Mesendoderm (in vitro differentiated cells): ENCODE measurements around the gene CELSR2.

Experiments used
- DNase-seq: peaks from one replicate; pipeline ENCODE4 v3.0.0; 2013
- H2AK5ac ChIP-seq: 2 replicates; pipeline ENCODE4 v1.6.1; 2013; ENCODE audit warnings: low read length, inconsistent platforms
- H2BK120ac ChIP-seq: 2 replicates; pipeline ENCODE4 v1.6.1; 2013; ENCODE audit warnings: low read depth, mild to moderate bottlenecking, low read length, moderate library complexity, mixed read lengths
- H2BK15ac ChIP-seq: replicated peaks from 2 replicates; pipeline ENCODE4 v1.6.1; 2013; ENCODE audit warnings: low read depth, mild to moderate bottlenecking, moderate library complexity
- H2BK5ac ChIP-seq: 2 replicates; pipeline ENCODE4 v1.6.1; 2013; ENCODE audit warnings: low read length, inconsistent platforms
- H3K18ac ChIP-seq: 2 replicates; pipeline ENCODE4 v1.6.1; 2013; ENCODE audit warnings: mild to moderate bottlenecking, low read length, mixed read lengths
- H3K23ac ChIP-seq: one replicate; pipeline ENCODE4 v1.6.1; 2013; ENCODE audit warnings: low read length
- H3K27ac ChIP-seq: 2 replicates; pipeline ENCODE4 v1.5.1; 2013; ENCODE audit warnings: low read depth, mild to moderate bottlenecking, inconsistent platforms, low read length, moderate library complexity
- H3K27me3 ChIP-seq: 2 replicates; pipeline ENCODE4 v1.6.1; 2013; ENCODE audit warnings: low read length, control low read depth, mild to moderate bottlenecking, inconsistent platforms; ENCODE audit not compliant: insufficient read depth, poor library complexity
- H3K36me3 ChIP-seq: 2 replicates; pipeline ENCODE4 v1.6.1; 2013; ENCODE audit warnings: low read length, inconsistent platforms; ENCODE audit not compliant: control insufficient read depth, insufficient read depth
- H3K4ac ChIP-seq: one replicate; pipeline ENCODE4 v1.6.1; 2013; ENCODE audit warnings: low read depth, mild to moderate bottlenecking, low read length, moderate library complexity
- H3K4me1 ChIP-seq: 2 replicates; pipeline ENCODE4 v1.6.1; 2013; ENCODE audit warnings: low read depth, low read length, inconsistent platforms; ENCODE audit not compliant: control insufficient read depth
- H3K4me2 ChIP-seq: 2 replicates; pipeline ENCODE4 v1.6.1; 2013; ENCODE audit warnings: low read length
- H3K4me3 ChIP-seq: 2 replicates; pipeline ENCODE4 v1.5.1; 2013; ENCODE audit warnings: mild to moderate bottlenecking, low read length
- H3K56ac ChIP-seq: one replicate; pipeline ENCODE4 v1.6.1; 2013; ENCODE audit warnings: low read length
- H3K79me1 ChIP-seq: 2 replicates; pipeline ENCODE4 v1.6.1; 2013; ENCODE audit warnings: low read length, inconsistent platforms
- H3K79me2 ChIP-seq: 2 replicates; pipeline ENCODE4 v1.6.1; 2013; ENCODE audit warnings: mild to moderate bottlenecking, low read length; ENCODE audit not compliant: control insufficient read depth, insufficient read depth
- H3K9ac ChIP-seq: 2 replicates; pipeline ENCODE4 v1.6.1; 2013; ENCODE audit warnings: low read length, inconsistent platforms
- H4K5ac ChIP-seq: one replicate; pipeline ENCODE4 v1.6.1; 2013; ENCODE audit warnings: low read length
- H4K8ac ChIP-seq: one replicate; pipeline ENCODE4 v1.6.1; 2013; ENCODE audit warnings: low read depth, mild to moderate bottlenecking, control low read depth, low read length, moderate library complexity
- WGBS: extraction: QIAGEN DNeasy Blood & Tissue Kit; methylation state at CpG from one replicate; pipeline ENCODE4 v1.1.7; 2013; ENCODE audit warnings: low lambda C conversion rate, missing lambda C conversion rate; ENCODE audit not compliant: insufficient coverage; ENCODE audit errors: extremely low coverage; 5-methylcytosine and 5-hydroxymethylcytosine counted together

Gene CELSR2

DNA sequence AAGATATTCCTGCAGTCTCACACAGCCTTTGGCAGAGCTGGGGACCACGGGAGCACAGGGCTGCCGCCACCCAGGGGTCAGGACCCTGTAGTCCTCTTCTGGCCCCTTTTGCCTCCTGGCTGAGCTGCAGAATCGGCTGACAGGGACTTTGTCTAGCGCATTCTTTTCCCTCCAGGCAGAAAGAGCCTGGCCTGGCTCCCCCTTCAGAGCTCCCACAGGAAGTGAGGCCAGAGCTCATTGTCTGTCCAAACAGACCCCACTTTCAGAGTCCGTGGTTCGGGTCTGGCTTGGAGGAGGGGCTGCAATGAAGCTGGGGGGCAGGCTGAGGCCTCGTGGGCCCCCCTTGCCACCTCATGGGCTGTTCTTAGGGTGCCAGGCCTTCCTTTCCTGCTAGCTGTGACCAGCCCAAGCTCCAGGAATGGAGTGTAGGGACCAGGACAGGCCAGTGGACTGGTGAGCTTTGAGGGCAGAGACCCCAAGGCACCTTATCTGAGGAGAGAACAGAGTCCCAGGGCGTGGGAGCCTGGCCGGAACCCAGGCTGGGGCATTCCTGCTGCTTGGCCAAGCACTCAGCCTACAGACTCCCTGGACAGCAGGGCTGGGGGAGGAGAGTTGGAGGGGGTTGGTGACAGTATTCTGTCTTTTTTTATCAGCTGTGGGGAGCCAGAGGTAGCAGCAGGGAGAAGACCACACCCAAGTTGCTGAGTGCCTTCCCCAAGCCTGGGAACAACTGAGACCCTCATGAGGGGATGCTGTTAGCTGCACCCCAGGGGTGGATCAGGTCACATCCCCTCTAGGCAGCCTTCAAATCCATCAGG is 4.7 kb downstream of the CELSR2 start:
- Histone ChIP-seq H2AK5ac (peak overlapping the region; percentile 56), H2BK120ac (peak overlapping the region; percentile 30), H4K5ac (no peak overlapping the region), H2BK5ac (peak overlapping the region; percentile 43), H3K79me2 (no peaks in the 10 kb centered on the region), H3K4ac (peak overlapping the region; percentile 83), H2BK15ac (no peak overlapping the region), H3K56ac (peak overlapping the region; percentile 71), H3K18ac (peak overlapping the region; percentile 44), H3K4me3 (no peak overlapping the region), H3K4me1 (peaks cover 10% of the 10 kb centered on the region), H3K9ac (peak overlapping the region; percentile 46), H3K4me2 (no peak overlapping the region), H3K27ac (peak overlapping the region; percentile 80), H4K8ac (no peak overlapping the region), H3K36me3 (no peaks in the 10 kb centered on the region), H3K79me1 (no peaks in the 10 kb centered on the region), H3K27me3 (no peaks in the 10 kb centered on the region), H3K23ac (no peak overlapping the region)
- no CpG with 5 or more reads among the region's 9 CpGs for WGBS
- peak; percentile 85 for DNase-seq

DNA sequence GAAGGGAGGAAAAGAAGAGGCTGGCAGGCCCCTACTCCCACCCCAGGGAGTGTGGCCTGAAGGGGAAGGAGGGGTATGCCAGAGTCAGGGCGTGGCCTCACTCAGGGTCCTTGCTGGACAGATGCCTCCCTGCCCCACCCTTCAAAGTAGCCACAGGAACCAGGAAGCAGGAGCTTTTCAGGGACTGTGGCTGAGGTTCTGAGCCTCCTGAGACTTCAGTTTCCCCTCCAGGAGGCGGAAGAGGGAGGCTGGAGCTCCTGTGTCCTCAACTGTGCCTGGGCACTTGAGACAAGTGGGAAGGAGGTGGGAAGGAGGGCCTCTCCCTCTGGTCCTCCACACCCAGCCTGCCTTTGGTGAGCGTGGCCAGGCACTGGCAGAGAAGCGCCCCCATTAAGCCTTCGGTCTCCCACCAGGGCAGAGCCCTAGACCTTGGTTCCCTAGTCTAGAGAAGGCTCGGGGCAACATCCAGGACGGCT is 5.3 kb downstream of the CELSR2 start:
- H3K23ac ChIP-seq = no peak overlapping the region
- no peaks in the 10 kb centered on the region for H3K79me2 ChIP-seq
- peaks cover 10% of the 10 kb centered on the region for H3K4me1 ChIP-seq
- H3K27ac ChIP-seq = no peak overlapping the region
- H4K5ac ChIP-seq = no peak overlapping the region
- H3K27me3 ChIP-seq = no peaks in the 10 kb centered on the region
- H2AK5ac ChIP-seq = no peak overlapping the region
- WGBS = no CpG with 5 or more reads among the region's 7 CpGs
- no peak overlapping the region for H2BK120ac ChIP-seq
- no peak overlapping the region for H3K4me2 ChIP-seq
- DNase-seq = peak; percentile 46
- no peak overlapping the region for H4K8ac ChIP-seq
- H3K18ac ChIP-seq = no peak overlapping the region
- H3K79me1 ChIP-seq = no peaks in the 10 kb centered on the region
- peak overlapping the region; percentile 4 for H3K9ac ChIP-seq
- H2BK5ac ChIP-seq = no peak overlapping the region
- H3K4me3 ChIP-seq = no peak overlapping the region
- no peaks in the 10 kb centered on the region for H3K36me3 ChIP-seq
- no peak overlapping the region for H2BK15ac ChIP-seq
- peak overlapping the region; percentile 60 for H3K56ac ChIP-seq
- H3K4ac ChIP-seq = no peak overlapping the region

GRCh38 chr1:109255097-109255651 is 5.8 kb downstream of the CELSR2 start:
- Histone ChIP-seq H4K5ac (no peak overlapping the region), H3K18ac (no peak overlapping the region), H3K27ac (no peak overlapping the region), H2BK120ac (no peak overlapping the region), H2BK15ac (no peak overlapping the region), H3K56ac (peak overlapping the region; percentile 60), H3K36me3 (no peaks in the 10 kb centered on the region), H2AK5ac (no peak overlapping the region), H3K79me1 (no peaks in the 10 kb centered on the region), H4K8ac (no peak overlapping the region), H3K9ac (no peak overlapping the region), H2BK5ac (no peak overlapping the region), H3K4me1 (peaks cover 10% of the 10 kb centered on the region), H3K27me3 (no peaks in the 10 kb centered on the region), H3K23ac (no peak overlapping the region), H3K4ac (no peak overlapping the region), H3K4me3 (no peak overlapping the region), H3K79me2 (no peaks in the 10 kb centered on the region), H3K4me2 (no peak overlapping the region)
- DNase-seq = peak; percentile 41
- no CpG with 5 or more reads among the region's 15 CpGs for whole genome bisulfite sequencing

DNA sequence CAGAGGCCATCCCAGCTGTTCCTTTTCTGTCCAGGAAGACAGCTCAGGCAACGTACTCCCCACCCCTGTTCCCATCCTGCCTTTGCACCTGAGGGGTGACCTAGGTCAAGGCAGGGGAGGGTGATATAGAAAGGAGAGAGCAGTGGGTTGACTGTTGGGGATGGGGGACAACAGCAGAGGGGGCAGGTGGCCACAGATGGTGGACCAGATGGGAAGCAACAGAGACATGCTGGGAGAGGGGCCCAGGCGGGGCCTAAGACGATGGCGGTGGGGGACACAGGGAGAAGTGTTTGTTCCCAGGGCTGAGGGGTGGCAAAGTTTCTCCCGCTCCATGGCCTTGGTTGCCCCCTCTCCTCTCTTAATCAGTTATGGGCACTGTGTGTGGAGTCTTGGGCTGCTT is 6.3 kb downstream of the CELSR2 start:
- Histone ChIP-seq H3K4me3 (no peak overlapping the region), H2BK5ac (no peak overlapping the region), H2AK5ac (no peak overlapping the region), H3K18ac (no peak overlapping the region), H3K79me2 (no peaks in the 10 kb centered on the region), H3K23ac (no peak overlapping the region), H3K79me1 (no peaks in the 10 kb centered on the region), H3K27me3 (no peaks in the 10 kb centered on the region), H3K36me3 (no peaks in the 10 kb centered on the region), H3K56ac (peak overlapping the region; percentile 47), H4K8ac (no peak overlapping the region), H3K4me1 (peaks cover 10% of the 10 kb centered on the region), H2BK15ac (no peak overlapping the region), H3K4me2 (no peak overlapping the region), H3K9ac (no peak overlapping the region), H2BK120ac (no peak overlapping the region), H4K5ac (no peak overlapping the region), H3K4ac (no peak overlapping the region), H3K27ac (no peak overlapping the region)
- no peak for DNase-seq
- WGBS = no CpG with 5 or more reads among the region's 5 CpGs

- no peaks in the 10 kb centered on the region for H3K36me3 ChIP-seq
- H3K79me2 ChIP-seq = no peaks in the 10 kb centered on the region
- H3K4me3 ChIP-seq = no peak overlapping the region
- H3K27ac ChIP-seq = no peak overlapping the region
- H4K8ac ChIP-seq = no peak overlapping the region
- no peak overlapping the region for H3K18ac ChIP-seq
- H4K5ac ChIP-seq = no peak overlapping the region
- H2BK120ac ChIP-seq = no peak overlapping the region
- no peaks in the 10 kb centered on the region for H3K27me3 ChIP-seq
- H2AK5ac ChIP-seq = no peak overlapping the region
- WGBS = no CpG with 5 or more reads among the region's 7 CpGs
- no peak for DNase-seq
- H3K4me1 ChIP-seq = peaks cover 10% of the 10 kb centered on the region
- no peak overlapping the region for H2BK5ac ChIP-seq
- no peak overlapping the region for H3K4me2 ChIP-seq
- H3K56ac ChIP-seq = no peak overlapping the region
- H2BK15ac ChIP-seq = no peak overlapping the region
- no peak overlapping the region for H3K23ac ChIP-seq
- no peak overlapping the region for H3K9ac ChIP-seq
- H3K79me1 ChIP-seq = no peaks in the 10 kb centered on the region
- H3K4ac ChIP-seq = no peak overlapping the region
These were observed 6.7 kb downstream of the CELSR2 start for GRCh38 chr1:109256085-109256484.
